GM19328 (cell line): Measurements from ENCODE around the gene SH3RF2.

Experiments used
- ATAC-seq: cut with Tn5 transposase; IDR thresholded peaks from one replicate; pipeline ENCODE4 v1.9.1; 2021; ENCODE audit warnings: mild to moderate bottlenecking, moderate library complexity; ENCODE audit not compliant: unreplicated experiment

SH3RF2 gene

DNA sequence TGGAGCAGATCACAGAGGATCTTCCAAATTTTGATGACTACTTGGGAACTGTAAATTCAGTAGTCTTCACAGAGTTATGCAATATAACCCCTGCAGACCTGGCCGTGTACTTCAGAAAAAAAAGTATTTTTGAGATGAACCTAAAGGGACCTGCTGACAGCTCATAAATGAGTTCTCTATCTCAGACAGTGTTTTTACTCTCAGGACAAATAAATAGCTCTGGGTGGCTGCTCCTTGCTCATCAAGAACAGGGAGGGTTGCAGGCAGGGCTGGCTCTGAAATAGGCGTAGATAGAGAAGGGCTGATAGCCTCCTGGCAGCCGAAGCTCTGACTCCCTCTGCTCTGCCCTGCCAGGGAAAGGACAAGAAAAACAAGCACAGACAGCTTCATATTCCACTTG lies 104.1 kb downstream of the SH3RF2 start:
- ATAC-seq: no peak

DNA sequence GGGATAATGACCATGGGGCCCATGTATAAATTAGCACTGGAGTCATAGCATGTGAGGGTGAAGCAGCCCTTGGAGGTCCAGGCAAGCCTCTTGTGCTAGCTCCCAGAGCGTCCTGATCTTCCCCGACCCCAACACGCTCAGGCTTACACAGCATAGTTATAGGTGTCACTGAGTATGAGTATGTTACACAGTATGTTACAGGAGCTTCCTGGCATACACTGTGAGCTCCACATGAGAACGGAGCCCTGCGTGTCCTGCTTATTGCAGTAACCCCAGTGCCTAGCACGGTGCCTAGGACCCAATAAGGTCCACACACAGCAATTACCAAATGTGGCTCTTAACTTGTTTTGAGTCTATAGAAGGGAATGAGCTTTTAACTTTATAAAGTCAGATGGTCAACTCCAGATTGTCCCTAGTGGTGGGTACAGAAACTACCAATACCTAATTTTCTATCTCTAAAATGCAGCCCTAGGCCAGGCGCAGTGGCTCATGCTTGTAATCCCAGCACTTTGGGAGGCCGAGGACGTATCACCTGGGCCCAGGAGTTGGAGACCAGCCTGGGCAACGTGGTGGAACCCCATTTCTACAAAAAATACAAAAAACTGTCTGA lies 104.9 kb downstream of the SH3RF2 start:
- peak; percentile 69 for ATAC-seq

DNA sequence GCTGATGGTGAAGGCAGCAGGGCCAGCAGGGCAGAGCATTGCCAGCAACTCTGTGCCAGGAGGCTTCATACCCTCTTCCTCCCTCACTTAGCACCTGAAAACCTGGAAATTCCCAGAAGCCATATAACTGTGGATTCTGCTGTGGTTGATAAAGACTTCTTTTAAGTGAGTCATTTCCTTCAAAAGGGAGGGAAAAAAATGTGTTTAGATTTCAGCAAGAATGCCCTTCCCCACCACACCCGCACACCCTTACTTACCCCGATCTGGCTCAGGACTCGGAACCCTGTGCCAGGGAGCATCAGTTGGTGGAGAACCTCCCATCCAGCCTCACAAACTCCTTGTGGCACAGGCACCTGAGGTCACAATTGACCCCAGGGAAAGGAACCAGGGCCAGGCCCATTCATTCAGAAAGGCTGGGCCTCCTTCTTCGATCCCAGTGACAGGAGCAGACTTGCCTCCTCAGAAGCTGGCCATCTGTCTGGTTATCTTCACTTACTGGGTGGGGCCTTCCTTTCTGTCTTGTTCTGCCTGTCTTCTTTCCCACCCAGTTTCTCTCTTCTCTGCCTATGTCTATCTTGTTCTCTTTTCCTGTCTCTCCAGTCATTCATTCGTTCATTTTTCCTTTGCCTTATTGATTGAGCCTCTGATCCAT lies 106.4 kb downstream of the SH3RF2 start:
- no peak for ATAC-seq

DNA sequence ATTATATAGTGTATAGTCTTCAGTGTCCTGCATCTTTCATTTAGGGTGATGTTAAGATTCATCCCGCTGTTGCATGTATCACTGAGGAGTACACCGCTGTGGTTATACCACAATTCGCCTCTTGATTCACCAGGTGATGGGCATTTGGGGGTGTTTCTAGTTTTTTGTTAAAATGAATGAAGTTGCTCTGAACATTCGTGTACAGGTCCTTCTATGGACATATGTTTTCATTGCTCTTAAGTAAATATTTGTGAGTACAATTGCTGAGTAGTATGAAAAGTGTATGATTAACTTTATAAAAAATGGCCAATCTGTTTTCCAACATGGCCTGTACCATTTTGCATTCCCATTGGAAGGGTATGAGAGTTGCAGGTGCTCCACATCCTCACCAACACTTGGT lies 107.3 kb downstream of the SH3RF2 start:
- no peak for ATAC-seq

DNA sequence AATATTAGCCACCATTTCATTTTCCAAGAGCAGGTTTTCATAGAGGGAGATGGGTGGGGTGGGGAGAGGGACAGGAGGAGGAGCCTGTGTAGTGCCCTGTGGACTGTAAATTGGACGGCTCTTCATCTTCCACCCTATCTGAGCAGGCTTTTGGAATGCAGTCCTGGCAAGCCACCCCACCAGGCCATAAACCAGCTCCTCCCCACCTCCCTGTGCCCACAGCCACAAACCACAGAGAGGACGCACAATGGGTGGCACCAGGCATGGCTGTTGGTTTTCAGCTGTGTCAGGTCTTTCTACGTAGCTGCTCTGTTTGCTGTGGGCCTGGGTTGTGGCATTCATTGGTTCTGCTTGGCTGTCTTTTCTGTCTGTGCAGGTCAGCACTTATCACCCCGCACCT lies 111.0 kb downstream of the SH3RF2 start:
- no peak for ATAC-seq

DNA sequence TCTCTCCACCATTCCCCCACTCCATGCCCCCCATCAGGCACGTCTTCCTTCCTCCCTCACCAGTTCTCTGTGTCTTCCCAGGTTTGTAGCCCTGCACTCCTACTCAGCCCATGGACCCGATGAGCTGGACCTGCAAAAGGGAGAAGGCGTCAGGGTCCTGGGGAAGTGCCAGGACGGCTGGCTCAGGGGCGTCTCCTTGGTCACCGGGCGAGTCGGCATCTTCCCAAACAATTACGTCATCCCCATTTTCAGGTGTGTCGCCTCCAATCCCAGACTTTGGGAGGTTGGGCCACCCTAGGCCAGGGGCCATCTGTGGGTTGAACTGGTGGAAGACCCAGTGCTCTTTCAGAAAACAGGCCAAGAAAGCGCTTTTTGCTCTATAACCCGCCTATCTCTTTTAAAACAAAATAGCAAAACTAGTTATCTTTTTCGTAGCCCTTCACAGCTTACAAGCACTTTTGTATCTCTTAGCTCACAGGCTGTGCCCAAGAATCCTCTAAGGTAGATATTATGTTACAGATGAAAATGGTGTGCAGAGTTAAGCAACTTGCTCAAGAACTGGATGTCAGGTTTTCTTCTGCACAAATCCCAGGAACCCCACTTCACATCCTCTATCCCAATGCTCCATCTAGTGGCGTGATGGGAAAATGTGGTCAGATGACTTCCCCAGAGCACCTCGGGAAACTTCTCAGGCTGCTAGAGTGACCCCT lies 112.8 kb downstream of the SH3RF2 start:
- ATAC-seq: no peak

DNA sequence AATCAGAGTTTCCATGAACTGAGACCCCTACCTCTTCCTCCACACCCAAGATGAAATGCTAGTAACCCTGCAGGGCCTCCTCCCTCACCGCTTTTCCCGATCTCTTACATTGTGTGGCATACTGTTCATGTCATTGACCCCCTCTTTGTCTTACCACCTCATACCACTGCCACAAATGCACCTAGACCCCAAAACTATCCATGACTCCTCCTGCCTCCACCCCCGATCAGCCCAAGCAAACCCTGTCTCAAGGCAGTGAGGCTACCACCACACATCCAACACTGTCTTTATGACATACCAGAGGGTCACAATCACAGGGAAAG lies 113.3 kb downstream of the SH3RF2 start:
- ATAC-seq: no peak

DNA sequence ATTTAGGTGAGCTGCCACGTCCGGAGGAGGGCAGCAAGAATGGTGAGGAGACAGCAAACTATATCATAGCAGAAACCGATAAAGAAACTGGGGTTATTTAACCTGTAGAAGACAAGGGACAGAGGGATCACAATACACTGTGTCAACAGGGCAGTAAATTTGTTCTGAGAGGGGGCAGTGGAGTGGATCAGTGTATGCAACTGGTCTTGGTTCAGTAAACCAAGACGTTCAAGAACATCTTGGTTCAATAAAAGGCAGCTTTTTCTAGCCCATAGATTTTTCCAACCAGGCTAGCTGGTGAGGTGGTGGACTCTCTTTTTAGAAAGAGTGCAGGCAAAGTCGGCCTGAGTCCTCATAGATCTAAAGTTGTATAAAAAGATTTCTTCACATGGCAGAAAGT lies 113.7 kb downstream of the SH3RF2 start:
- ATAC-seq: no peak

DNA sequence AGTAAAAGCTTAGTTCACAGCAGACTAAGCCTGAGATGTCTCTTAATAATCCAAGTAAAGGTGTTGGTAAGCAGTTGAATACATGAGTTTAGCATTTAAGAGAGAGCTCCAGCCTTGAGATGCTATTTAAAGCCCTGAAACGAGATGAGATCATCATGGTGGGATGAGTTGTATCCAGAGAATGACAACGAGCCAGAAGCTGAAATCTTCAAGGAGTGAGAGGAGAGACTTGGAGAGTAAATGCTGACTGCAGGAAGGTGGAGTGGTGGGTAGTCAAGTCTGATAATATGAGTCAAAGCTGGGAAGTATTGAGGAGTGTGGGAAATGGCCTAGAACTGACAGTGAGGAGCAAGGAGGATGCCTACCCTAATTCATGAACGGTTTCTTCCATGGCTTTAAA lies 115.3 kb downstream of the SH3RF2 start:
- ATAC-seq: no peak

DNA sequence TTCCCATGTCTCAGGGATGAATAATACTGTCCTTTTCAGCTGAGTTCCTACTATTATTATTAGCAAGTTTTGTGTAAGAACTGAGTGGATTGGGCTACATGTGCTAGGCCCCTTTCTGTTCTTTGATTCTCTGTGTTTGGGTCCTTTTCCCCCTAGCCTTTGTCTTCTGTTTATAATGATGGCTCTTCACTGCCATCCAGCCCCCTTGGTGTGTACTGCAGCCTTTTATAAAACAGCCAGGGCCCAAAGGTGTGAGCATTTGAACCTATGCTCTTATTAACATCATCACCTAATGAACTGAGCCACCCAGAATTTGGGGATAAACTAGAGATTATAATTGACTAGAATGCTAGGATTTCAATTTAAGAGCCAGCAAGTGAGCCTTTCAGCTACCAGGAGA lies 116.4 kb downstream of the SH3RF2 start:
- ATAC-seq: no peak

DNA sequence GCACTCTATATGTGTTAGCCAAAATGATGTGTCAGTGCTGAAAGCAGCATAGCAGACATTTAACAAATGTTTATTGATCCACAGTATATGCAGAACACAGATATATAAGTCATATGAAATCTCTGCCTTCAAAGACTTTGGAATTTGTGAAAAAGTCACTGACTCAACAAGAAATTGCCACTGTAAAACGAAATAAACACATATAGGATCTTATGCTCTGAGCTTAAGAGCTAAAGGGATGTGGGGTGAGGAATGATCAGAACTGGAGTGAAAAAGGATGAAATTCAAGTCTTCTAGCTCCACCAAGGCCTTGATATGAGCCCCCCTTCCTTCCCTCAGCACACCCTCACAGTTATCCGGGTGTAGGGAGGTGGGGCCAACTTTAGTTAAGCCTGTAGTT lies 119.1 kb downstream of the SH3RF2 start:
- ATAC-seq: no peak

DNA sequence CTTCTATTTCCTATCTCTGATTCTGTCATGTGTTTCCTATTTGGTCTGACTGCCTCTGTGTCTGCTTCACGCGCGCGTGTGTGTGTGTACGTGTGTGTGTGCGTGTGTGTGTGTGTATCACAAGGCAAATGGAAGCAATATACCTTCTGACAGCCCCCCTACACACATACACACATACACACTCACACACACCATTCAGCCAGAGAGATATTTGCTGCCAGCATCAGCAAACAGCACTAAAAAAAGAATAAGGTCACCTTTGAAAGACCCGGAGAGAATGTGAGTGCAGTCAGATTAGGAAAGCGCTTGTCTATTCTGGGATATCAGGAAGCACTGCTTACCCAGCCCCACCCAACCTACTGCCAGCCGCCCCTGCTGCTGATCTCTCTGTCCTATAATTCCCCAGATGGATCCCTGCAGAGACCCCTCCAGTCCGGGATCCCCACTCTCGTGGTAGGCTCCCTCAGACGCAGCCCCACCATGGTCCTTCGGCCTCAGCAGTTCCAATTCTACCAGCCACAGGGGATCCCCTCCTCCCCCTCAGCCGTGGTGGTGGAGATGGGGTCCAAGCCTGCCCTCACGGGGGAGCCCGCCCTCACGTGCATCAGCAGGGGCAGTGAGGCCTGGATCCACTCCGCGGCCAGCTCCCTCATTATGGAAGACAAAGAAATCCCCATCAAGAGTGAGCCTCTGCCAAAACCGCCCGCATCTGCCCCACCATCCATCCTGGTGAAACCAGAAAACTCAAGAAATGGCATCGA lies 123.3 kb downstream of the SH3RF2 start:
- ATAC-seq: no peak

DNA sequence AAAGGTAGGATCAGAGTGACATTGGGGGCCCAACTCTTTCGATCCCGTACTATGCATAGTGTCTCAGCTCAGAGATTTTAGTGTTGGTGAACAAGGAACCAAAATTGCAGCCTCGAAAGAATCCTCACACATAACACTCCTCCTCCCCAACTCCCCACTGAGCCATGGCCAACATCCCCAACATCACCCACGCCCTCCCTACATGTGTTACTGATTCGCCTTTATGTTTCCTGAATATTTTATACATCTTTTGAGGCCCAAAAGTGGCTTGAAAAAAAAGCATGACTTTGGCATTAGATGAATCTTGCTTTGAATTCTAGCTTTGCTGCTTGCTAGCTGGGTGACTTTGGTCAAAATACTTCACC lies 123.8 kb downstream of the SH3RF2 start:
- ATAC-seq: no peak

DNA sequence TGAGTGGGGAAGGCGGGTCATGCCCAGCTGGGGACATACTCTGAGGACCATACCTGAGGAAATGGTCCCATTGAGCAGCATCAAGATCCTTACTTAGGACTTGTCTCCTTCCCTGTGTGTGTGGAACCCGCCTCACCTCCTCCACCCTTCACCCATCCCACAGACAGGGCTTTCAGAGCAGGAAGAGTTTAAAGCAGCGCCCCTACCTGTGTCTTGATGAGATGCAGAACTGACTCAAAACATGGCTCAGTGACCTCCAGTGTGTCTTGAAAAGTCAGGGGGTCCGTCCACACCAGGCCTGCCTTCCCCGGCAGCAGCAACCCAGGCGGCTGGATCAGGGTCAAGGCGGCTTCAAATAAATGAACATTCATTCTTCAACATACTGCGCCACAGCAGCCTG lies 130.6 kb downstream of the SH3RF2 start:
- no peak for ATAC-seq

DNA sequence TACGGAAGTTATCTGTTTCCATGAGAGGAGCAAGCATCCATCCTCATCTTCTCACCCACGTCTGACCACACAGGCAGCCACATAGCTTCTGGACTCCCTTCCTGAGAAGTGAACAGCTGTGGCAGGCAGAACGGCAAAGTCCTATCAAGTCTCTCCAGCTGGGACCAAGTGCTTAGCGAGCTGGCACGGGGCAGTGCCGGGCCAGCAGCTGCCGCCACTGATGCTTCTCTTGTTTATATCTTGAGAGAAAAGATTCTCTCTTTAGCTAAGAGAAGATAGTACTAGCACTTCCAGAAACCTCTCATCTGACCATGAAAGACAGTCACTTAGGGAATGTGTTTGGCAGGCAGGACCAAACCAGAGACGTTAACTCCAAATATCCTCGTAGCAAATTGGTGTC lies 131.8 kb downstream of the SH3RF2 start:
- no peak for ATAC-seq

DNA sequence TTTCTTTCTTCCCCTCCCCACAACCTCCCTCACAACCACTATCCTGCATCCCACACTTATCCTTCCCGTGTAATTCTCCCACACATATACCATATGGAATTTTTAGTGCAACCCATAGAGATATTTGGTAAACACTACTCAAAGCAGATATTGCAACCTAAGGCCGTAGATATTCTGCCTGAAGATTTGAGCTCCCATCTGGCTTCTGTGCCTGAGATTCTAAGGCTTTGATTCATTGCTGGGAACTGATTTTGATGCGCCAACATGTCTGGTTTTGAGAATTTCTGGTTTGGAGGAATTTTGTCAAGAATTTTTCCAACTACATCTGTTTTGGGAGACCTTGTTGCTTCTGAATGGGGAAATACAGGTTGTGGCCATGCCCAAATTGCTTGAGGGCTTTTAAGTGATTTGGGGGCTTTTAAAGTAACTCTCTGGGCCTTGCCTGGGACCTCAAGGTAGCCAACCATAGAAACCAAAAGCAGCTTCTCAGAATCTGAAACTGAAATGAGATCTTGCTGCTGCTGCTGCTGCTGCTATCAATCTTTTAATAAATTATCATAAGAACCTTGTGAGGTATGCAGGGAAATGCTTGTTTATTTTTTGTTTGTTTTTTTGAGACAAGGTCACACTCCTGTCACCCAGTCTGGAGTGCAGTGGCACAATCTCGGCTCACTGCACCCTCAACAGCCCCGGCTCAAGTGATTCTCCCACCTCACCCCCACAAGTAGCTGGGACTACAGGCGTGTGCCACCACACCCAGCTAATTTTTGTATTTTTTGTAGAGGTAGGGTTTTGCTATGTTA lies 132.8 kb downstream of the SH3RF2 start:
- no peak for ATAC-seq

DNA sequence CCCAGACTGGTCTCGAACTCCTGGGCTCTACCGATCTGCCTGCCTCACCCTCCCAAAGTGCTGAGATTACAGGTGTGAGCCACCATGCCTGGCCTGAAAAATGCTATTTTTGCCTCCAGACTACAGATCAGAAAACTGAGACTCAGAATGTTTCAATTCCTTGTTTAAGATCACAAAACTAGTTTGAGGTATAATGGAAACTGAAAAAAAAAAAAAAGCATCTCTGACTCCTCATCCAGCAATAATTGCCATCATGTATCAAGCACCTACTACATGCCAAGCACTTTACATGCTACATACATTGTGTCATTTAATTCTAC lies 133.4 kb downstream of the SH3RF2 start:
- ATAC-seq: peak; percentile 53

DNA sequence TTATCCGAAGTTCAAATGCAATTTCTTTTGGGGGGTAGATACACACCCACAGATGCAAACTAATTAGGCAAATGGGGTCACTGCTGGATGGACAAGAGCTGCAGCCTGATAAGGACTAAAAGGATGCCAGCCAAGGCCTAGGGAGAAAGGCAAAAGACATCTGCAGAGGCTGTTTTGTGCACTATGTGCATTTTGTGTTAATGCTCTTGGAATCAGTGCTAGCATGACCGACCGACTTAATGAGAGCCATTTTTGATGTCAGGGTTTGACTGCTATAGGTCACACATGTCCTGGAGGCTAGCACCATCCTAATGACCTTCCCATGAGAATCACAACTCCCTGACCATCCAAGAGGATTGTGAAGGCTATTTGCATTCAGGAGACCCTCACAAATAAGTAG lies 134.4 kb downstream of the SH3RF2 start:
- no peak for ATAC-seq

DNA sequence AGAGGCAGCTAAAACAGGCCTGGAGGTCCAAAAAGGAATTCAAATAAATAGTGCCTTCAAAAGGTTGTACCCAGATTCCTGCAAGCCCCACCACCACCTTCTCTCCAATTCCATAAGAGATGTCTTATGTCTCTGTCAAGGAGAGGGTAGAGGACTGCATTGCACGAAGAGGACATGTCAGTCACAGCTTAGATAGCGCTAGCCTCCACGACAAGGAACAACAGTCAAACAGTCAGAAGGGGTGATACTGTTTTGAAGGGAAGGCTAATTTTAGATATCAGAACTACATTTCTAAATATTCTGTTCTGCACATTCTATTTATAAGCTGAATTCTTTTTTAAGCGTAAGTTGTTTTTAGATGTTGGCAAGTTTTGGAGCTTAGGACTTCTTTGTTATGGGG lies 134.8 kb downstream of the SH3RF2 start:
- no peak for ATAC-seq

DNA sequence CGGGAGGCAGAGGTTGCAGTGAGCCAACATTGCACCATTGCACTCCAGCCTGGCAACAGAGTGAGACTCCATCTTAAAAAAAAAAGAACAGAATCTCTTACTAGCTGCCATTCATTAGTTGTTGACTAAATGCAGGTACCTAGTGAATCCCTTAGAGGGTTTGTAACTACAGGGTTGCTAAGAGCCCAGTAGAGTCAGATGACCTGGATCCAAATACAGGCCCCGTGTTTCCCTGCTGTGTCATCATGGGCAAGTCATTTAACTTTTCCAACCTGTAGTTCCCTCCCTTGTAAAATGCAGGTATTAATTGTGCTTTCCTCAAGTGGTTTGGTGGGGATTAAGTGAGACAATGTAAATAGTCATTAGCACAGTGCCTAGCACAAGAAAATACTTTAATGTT lies 136.2 kb downstream of the SH3RF2 start:
- no peak for ATAC-seq

DNA sequence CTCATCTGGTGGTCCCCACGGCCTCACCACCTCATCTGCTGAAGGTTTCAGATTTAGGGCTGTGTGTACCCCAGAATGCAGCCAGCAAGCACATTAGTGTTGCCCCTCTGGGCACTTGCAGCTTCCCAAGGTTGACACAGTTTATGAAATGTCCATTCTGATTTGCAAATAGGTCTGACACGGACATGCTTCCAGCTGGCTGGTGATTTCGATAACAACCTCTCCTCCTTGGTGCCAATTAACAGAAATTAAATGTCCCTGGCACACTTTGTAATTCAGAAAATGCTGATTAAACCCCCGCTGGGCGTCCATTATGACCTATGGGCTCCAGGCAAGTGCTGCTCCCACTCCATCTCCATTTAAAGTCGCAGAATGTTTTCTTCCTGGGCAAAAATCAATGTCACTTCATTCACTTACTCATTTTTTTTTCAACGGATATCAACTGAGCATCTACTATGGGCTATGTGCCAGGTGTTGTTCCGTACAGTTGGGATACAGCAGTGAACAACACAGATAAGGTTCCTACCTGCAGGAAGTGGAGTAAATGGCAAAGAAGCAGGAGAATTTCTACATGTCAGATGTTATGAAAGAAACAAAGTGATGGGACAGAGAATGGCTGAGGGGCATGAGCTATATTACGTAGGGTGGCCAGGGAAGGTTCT lies 137.0 kb downstream of the SH3RF2 start:
- no peak for ATAC-seq
